ENCODE results near the gene CREG1.
A peak's percentile ranks its signal among the peaks of the same experiment; 100 is the strongest.
"Not testable (repeated sequence)": the region's sequence is repeated elsewhere in the genome, so short reads cannot be mapped to it uniquely, and the experiment has no call there.

The CREG1 gene

DNA sequence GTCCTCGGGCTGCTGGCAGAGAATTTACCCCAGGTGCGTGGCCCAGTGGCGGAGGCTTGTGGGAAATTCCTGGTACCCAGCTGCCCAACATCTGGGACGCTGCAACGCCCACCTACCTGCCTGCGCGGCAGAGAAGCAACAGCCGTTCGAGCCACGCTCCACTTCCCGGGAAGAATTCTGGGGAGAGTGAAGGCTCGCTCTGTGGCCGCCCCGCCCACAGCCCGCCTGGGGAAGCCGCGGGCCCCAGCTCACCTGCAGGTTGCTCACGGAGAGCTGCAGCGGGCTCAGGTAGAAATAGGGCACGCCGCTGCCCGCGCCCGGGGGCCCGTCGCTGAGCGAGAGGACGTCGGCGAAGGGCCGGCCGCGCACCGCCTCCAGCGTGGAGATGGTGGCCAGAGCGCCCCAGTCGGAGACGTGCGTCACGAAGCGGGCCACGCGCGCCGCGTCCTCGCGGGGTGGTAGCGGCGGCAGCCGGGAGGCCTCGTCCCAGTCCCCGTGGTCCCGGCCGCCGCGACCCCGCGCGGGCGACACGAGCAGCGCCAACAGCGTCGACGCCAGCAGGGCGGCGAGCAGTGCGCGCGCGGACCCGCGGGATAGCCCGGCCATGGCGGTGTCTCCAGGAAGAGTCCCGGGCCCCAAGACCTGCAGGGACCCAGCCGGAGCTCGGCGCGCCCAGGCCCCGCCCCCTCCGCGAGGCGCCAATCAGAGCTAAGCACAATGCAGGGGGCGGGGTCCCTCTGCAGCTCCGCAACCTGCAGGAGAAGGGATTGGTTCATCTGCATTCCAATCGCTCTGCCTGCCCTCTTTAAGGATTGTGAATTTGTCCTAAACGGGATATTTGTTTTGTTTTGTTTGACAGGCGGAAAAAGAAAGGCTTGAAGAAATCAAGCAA lies at the start of gene CREG1:
TSS of gene CREG1 (minus strand) at position 627 of the 892 bp plus-strand sequence.
- peak; percentile 86 for DNase-seq

DNA sequence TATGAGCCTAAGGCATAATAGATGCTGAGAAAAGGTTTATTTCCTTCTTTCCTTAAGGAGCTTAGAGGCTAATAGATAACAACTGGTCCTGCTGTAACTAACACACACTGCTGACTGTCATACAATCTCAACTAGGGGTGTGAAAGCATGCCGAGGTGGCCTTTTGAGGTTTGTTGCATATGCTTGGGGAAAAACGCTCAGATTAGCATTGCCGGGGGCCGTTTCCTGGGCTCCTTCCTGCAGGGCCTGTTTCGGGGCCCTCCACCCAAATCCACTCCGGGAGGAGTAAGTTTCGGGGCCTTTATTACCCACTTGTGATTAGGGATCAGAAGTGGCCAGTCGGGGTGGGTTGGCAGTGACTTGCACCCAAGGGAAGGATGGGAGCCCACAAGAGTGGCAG lies 49.3 kb upstream of the CREG1 start:
- no peak for DNase-seq

DNA sequence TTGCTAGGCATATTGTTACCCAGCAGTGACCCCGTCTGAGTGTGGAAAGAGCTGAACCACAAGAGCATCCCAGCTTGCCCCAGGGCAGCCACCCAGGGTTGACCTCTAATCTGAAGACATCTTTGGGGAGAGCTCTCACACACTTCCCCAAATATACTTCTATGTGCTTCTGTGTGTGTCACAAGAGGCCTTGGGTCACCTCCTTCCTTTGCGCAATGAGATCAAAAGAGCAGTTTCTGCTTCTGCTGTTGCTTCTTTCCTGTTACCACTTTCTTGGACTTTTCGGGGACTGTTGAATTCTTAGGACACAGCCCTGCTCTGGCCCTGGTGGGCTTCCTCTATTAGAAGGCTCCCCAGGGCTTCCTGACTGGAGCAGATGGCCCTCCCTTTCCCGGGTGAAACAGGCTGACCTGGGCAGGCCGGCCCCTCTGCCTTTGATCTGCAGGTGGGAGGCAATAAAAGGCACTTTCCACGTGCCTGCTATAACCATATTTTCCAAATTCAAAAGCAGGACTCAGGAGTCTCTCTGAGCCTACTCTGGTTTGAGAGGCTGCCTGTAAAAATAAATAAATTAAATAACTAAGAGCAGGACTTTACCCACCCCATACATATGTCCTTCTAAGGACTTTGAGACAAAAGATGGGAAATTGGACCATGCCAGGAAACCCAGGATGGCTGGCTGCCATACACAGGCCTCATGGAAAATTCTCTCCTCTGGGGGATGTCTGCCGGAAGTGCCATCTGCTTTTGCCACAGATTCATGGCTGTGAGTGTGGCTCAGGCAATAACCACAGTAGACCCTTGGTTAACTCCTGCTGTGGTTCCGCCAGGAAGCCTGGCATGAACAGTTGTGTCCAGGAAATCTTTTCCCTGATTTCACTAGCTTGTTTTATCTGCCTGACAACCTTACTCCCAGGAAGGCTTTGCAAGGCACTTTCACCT lies 48.2 kb upstream of the CREG1 start:
- DNase-seq, result no peak

DNA sequence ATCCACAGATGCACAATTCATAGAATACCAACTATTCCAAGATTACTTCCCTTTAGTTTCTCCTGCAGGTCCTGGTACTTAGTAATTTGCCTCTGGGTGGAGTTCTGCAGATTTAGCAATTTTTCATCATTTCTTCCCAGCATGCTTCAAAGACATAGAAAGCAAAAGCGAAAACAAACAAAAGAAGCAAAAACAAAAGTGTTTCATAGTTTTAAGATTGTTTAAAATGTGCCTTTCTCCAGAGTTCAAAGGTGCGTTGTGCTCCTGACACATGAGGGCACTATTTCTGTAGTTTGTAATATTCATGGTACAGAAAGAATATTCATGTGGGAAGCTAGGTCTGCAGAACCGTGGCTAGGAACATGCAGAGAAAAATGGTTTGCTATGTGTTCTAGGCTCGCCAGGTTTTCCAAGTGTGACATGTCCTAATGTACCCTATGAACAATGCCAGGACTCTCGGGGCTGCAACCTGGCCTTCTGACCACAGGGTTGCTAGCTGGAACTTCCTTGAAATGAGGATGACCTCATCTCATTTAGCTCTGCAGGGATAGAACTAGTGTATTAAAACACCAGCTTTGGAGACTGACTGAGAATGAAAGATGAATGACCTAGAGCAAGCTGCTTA lies 46.5 kb upstream of the CREG1 start:
- peak; percentile 22 for DNase-seq

DNA sequence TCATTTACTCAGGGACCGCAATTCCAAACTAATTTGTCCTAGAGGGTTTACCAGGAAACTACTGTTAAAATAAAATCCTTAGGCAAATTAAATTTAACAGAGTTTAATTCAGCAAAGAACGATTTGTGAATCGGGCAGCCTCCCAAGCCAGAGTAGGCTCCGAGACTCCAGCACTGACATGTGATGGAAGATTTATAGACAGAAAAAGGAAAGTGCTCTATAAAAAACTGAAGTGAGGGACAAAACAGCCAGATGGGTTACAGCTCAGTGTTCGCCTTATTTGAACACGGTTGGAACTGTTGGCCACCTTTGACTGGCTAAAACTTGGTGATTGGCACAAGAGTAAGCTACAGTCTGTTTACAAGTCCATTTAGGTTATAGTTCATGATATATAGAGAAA lies 41.3 kb upstream of the CREG1 start:
- DNase-seq, result no peak

DNA sequence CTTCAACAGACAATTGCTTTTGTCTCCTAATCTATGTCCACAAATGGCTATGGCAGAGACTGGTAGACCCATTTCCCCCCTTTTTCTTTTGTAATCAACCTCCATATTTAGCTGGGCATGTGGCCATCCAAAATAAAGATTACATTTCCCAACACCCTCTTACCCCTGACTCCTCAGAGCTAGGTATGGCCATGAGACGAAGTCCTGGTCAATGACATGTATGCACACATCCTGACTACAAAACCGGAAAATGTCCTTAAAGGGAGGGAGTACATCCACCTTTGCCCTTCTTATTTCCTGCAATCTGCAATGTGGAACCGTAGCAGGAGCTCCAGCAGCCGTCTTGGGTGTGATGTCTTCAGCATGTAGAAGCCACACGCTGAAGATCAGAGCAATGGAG lies 40.3 kb upstream of the CREG1 start:
- DNase-seq, result no peak

DNA sequence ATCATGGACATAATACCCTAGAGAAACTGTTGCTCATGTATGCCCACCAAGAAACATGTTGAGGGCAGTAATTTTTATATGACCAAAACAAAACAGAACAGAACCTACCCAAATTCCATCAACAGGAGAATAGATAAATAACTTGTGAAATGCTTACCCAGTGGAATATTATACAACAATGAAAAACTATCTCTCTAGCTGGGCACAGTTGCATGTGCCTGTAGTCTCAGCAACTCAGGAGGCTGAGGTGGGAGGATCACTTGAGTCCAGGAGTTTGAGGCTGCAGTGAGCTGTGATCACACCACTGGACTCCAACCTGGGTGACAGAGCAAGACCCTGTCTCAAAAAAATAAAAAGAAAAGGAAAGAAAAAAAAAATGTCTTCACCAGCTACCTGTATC lies 38.9 kb upstream of the CREG1 start:
- no peak for DNase-seq

DNA sequence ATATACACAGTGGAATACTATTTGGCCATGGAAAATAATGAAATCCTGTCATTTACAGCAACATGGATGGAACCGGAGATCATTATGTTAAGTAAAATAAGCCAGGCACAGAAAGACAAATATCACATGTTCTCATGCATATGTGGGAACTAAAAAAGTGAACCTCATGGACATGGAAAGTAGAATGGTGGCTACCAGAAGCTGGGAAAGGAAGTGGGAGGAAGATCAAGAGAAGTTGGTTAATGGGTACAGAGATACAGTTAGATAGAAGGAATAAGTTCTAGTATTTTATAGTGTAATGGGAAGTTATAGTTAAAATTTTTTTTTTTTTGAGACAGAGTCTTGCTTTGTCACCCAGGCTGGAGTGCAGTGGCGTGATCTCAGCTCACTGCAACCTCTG lies 34.8 kb upstream of the CREG1 start:
- DNase-seq, result no peak

DNA sequence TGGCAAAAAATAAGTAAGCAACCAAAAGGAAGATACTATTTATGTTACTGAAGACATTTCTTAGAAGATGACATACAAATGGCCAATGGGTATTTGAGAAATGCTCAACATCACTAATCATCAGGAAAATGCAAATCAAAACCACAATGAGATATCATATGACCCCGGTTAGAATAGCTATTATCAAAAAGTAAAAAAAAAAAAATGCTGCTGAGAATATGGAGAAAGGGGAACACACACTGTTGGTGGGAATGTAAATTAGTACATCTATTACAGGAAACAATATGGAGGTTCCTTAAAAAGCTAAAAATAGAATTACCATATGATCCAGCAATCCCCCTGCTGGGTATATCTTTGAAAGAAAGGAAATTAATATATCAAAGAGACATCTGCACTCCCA lies 34.3 kb upstream of the CREG1 start:
- DNase-seq, result no peak

DNA sequence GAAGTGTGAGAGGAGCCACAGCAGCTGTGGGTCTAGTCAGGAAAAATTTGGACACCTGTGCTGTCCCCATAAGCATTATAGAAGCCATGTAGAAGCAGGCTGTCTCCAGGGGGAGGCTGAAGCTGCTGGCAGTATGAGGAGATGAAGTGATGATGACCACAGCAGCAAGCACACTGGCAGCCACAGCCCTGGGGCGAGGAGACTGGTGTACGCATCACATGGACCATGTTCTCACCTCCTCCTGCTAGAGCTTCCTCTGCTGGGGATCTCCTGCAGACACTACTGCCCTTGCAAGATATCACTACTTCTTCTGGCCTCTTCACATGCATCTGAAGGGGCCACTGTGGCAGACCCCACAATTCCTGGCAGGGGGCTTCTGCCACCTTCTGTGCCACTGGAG lies 33.8 kb upstream of the CREG1 start:
- no peak for DNase-seq

DNA sequence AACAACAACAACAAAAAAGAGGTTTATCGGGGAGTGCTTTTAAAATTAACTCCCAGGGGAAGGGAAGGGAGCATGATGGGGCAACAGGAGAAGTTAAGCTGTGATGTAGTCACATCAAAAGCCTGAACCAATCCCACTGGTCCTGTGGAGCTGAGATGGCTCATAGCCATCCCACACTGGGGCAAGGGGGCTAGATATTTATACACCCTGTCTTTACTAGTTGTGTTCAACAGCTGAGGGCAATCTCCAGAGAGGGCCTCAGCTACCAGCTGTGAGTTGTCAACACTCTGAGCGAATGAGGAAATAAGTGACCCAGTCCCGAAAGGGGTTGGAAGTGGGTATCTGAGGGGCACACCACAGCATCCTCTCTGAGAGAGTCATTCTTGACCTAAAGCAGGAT lies 31.0 kb upstream of the CREG1 start:
- no peak for DNase-seq

DNA sequence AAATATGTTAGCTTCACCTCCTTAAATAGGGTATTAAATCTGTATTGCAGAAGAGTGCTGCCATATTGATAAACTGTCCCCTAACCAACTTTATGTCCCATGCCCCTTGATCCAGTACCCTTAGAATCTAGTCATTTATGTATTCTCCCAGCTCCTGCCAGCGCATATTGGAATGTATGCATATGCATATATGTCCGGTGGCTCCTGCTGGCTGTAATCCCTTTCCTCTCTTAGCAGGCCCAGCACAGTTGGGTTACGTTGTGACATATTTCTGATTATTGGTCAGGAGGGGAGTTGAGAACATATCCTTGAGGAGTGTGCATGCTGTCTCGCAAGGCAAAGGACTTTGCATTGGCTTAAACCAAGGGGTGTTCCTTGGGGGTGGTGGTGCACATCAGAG lies 29.2 kb upstream of the CREG1 start:
- DNase-seq, result no peak

DNA sequence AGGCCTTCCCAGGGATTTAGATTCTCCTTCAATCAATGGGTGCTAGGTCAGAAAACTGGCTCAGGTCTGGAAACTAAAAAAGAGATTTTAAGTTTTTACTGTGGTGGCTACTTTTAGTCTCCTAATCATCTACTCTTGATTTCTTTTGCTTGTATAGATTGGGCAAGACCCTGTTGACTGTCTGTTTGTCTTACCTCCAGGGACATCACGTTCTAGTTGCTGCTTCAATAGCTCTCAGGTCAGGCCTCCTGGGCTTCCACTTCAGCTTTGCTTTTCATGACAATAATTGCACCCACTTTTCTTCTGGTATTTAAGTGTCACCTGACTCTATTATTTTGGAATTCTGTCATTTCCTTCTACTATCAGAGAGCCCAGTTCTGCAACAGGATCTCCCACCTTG lies 28.5 kb upstream of the CREG1 start:
- DNase-seq, result no peak

DNA sequence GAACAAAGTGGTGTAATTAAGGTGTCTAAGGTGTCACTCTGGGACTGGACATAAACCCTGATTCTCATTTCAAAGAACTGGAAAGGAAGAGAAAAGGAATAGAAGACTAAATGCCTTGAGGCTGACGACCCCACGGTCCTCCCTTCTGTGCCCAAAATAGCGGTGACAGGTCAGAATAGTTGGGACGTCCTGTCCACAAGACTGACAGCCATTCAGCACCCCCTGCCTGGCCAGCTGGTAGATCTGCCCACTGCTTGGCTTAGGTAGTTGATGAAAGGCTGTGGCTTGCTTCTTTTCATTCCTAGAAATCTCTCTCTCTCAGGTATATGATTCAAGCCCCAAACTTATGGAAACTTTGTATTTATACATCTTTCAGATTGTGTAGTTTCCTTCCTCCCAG lies 26.4 kb upstream of the CREG1 start:
- DNase-seq, result no peak

DNA sequence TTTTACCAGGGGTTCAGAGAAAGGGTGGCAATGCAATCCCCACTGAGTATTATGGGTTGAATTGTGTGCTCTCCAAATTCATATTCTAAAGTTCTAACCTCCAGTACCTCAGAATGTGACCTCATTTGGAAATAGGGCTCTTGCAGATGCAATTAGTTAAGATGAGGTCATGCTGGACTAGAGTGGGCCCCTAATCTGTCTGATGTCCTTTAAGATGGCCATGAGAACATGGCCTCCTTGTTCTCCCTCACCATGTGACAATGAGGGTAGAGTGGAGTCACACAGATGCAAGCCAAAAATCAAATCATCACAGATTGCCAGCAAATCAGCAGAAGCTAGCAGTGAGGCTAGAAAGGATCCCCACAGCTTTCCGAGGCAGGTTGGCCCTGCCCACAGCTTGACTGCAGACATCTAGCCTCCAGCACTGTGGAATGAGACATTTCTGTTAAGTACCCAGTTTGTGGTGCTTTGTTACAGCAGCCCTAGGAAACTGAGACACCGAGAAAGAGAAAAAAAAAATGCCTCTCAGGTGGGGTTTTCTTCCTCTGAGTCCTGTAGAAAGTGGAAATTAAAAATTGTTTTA lies 25.5 kb upstream of the CREG1 start:
- no peak for DNase-seq

DNA sequence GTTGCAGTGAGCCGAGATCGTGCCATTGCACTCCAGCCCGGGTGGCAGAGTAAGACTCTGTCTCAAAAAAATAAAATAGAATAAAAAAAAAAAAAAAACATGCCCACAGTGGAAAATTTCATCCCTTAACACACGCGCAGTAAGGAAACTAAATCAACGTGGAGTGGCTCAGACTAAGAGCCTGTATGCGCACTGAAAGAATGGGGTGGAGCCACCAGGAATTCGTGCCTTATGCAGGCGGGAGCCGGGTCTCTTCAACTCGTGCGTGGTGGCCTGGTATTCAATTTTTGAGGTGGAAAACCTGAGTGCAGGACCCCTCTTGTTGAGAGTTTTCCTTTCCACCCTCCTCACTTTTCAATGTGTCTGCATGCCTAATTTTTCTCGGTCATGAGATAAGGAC lies 22.1 kb upstream of the CREG1 start:
- no peak for DNase-seq

DNA sequence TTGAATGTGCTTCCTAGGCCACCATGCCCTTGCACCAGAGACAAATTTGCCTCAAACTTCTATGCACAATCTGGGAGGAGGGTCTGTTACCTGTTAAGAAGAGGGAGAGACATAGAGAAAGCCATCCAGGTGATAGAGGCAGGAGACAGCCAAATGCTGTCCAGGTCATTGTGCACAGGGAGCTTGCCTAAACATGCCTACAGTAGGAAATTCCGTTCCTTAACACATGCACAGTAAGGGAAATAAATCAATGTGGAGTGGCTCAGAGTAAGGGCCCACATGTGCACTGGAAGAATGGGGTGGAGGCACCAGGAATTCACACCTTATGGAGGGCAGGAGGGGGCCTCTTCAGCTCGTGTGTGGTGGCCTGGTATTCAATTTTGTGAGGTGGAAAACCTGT lies 19.5 kb upstream of the CREG1 start:
- no peak for DNase-seq

DNA sequence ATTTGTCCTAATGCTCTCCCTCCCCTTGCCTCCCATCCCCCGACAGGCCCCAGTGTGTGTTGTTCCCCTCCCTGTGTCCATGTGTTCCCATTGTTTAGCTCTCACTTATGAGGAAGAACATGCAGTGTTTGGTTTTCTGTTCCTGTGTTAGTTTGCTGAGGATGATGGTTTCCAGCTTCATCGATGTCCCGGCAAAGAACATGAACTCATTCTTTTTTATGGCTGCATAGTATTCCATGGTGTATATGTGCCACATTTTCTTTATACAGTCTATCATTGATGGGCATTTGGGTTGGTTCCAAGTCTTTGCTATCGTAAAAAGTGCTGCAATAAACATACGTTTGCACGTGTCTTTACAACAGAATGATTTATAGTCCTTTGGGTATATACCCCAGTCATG lies 17.1 kb upstream of the CREG1 start:
- DNase-seq, result not testable (repeated sequence)

DNA sequence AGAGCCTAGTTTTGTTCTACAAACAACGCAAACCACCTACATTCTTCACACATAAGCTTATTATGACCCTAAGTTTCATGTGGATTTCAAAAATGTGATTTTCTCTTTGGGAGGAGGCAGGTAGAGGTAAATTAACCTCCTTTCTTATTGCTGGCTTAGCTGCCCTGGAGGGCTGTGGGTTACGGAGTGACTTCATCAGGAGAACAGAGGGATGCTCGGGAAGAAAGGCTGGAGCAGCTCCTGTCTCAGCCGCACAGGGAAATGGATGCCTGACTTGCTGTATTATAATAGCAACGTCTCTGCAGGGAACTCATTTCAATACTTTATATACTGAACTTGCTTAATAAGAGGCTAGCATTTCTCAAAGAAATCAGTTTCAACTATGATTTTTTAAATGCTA lies 14.1 kb upstream of the CREG1 start:
- DNase-seq, result no peak

DNA sequence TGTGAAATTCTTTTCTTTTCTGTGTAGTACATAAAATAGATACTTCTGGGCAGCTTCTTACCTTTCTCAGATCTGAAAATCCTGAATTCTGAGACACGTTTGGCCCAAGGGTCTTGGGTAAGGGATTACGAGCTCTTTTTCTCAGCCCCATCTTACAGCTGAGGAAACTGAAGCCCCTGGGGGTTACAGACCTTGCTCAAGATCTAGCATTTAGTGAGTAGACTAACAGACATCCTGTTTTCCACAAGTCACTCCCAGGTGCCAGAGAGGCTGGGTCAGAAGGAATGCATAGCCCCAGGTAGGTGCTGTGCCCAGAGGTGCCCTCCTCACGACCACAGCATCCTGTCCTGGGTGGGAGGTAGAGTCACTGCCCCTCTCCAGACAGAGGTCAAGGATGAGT lies 13.2 kb upstream of the CREG1 start:
- DNase-seq, result no peak

DNA sequence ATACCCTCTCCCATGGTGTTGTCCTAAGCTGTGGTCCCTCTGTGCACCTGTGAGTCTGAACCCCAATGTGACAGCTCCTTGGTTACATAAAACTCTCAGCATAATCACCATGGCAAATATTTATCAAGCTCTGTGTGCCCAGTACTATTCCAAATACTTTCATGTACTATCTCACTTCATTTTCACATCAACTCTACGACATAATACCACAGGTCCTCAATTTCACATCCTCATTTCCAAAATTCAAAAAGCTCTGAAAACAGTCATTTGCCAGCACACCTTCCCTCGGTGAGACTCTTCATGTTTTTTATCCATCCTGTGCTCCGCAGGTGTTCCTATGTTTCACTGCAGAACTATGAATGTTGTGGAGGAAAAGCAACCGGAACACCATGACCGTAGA lies 12.4 kb upstream of the CREG1 start:
- no peak for DNase-seq

DNA sequence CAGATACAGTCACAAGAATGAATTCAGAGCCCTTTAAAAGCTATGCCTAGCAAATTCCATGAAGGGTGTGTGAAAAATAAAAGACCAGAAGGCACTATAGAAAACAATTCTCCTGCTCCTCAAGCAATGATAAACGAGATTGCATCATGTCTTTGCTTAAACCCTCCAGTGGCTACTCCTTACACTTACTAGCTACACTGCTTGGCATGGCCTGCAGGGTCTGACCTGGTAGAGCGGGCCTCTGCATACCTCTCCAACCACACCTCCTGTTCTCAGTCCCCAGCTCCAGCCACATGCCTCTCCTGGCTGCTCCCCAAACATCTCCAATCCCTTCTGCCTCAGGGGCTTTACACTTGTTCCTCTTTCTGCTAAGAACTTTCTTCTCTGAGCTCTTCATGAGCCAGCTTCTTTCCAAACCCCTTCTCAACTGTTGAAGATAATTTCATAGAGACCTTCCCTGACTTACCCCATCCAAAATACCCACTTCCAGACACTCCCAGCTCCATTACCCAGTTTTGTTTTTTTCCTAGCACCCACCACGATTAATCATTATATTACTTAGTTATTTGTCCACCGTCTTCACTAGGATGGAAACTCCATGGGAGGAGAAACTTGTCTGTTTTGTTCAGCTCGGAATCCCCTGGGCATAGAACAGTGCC lies 11.2 kb upstream of the CREG1 start:
- DNase-seq, result no peak
